ENCODE results near the gene F5.

F5 gene

DNA sequence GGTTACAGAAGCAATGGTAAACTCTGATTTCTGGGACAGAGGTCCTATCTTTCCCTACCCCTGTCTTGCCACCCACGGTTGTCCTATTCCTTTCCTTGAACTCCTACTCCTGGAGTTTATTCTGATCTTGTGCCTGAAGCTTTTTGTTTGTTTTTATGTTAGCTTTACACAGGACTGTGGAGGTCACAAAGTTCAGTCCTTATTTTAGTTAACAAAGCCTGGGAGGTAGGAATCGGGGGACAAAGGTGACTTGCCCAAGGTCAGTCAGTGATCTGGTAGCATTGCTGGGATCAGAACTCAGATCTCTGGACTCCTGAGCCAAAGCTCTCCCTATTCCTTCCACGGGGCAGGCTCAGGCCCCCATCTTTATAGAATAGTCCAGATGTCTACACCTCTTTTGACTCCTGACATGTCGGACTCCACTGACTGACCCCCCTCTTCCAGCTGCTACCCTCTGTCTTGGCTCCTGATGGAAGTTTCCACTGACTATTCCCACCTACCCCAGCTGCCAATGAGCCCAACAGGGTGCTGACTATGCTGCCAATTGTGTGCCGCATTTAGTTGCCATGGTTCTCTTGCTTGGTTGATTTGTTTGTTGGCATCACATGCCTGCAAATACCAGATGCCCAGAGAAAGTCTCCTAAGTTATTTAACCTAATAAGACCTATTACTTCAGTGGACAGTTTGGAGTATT lies 9.9 kb downstream of the F5 start:
- no peak overlapping the region for H3K4me3 ChIP-seq (ENCODE audit: low read length)
- no peak for TF ChIP-seq ZNF274 (IDR thresholded peaks at IDR 0.05; ENCODE audit: low read depth, low read length)

DNA sequence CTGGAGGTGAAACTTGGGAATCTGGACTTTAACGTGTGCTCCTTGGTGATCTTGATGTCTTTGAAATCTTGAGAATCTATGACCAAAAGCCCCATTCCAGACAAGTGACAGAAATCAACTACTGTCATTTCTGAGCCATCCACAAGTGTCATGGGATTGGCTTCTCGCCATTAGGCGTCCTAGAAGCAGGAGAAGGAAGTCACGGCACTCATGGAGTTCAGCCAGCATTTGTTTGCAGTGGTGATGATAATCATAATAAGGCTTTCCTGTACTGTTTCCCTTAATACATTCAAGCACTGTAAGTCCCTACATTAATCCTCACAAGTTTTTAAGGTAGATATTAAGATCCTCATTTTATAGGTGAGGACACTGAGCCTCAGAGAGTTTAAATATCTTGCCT lies 11.9 kb downstream of the F5 start:
- no peak overlapping the region for H3K4me3 ChIP-seq (ENCODE audit: low read length)
- no peak for TF ChIP-seq ZNF274 (IDR thresholded peaks at IDR 0.05; ENCODE audit: low read depth, low read length)

DNA sequence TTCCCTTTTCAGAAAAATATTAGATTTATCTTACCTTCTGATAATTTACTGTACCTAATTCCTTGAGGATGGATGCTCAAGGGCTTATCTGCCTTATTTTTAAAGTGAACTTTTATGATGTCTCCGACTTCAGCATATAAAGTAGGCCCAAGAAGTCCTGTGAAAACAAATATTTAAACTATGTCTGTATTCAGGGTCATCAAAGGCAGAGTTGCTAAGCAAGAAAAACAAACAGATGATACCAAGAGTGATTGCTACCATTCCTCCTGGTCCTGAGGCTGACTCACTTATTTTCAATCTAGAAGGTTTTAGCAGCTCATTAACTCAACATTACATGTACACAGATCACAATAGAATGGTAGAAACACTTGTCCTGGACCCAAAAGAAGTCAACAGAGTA lies 14.1 kb downstream of the F5 start:
- no peak for TF ChIP-seq ZNF274 (IDR thresholded peaks at IDR 0.05; ENCODE audit: low read depth, low read length)
- H3K4me3 ChIP-seq (ENCODE audit: low read length), result no peak overlapping the region

- H3K4me3 ChIP-seq (ENCODE audit: low read length), result no peak overlapping the region
- no peak for TF ChIP-seq ZNF274 (IDR thresholded peaks at IDR 0.05; ENCODE audit: low read depth, low read length)
Measured at GRCh38 chr1:169571450-169571849, 14.8 kb downstream of the F5 start.

DNA sequence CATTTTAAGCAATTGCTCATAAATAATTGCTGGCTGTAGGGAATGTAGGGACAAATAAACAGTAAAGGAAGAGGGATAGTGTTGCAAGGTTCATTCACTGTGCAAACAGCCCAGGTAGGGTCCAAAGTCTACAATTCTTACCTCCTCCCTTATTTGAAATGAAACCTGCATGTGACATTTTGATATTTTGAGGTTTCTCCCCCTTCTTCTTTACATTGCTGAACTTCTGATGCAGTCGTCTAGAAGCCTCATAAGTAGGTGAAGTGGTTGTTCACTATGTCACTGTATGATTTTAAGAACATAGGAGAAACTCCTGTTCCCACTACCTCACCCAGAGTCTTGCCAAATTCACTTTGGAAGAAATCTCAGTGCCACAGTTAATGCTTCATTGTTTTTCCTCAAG lies 16.1 kb downstream of the F5 start:
- TF ChIP-seq ZNF274 (IDR thresholded peaks at IDR 0.05; ENCODE audit: low read depth, low read length), result no peak
- no peak overlapping the region for H3K4me3 ChIP-seq (ENCODE audit: low read length)

DNA sequence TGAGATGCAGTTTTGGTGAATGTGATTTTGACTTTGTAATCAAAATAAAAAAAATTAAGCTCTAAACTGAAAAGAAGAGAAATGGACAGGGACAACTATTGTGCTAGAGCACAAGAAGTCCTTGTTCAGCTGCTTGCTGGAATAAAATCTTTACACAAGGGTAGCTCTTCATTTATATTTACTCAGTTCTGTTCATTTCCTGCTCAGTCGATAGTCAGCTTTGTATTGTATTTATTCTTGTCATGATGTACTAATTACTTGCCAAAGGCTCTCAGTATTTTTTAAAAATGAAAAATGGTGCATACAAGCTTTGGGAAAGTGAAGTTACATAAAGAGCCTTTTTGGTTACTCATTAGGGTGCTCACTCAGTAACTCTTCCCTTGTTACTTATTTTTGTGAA lies 17.8 kb downstream of the F5 start:
- no peak for TF ChIP-seq ZNF274 (IDR thresholded peaks at IDR 0.05; ENCODE audit: low read depth, low read length)
- H3K4me3 ChIP-seq (ENCODE audit: low read length), result no peak overlapping the region

- no peak for TF ChIP-seq ZNF274 (IDR thresholded peaks at IDR 0.05; ENCODE audit: low read depth, low read length)
- no peak overlapping the region for H3K4me3 ChIP-seq (ENCODE audit: low read length)
Measured at GRCh38 chr1:169565335-169566271, 20.7 kb downstream of the F5 start.

DNA sequence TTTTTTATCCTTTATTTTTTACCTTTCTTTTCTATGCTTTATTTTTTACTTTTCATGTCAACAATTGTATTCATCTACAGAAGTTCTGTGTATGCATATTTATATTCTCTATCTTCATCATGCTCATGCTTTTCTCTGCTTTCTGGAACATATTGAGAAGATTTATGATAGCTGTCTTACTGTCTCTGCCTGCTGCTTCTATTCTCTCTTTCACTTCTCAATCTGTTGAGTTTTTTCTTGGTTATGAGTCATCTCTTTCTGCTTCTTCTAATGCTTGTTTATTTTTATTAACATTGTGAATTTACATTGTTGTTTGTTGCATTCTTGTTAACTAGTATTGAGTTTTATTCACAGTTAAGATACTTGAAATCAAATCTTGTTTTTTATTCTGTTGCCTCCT lies 22.6 kb downstream of the F5 start:
- no peak overlapping the region for H3K4me3 ChIP-seq (ENCODE audit: low read length)
- TF ChIP-seq ZNF274 (IDR thresholded peaks at IDR 0.05; ENCODE audit: low read depth, low read length), result no peak

DNA sequence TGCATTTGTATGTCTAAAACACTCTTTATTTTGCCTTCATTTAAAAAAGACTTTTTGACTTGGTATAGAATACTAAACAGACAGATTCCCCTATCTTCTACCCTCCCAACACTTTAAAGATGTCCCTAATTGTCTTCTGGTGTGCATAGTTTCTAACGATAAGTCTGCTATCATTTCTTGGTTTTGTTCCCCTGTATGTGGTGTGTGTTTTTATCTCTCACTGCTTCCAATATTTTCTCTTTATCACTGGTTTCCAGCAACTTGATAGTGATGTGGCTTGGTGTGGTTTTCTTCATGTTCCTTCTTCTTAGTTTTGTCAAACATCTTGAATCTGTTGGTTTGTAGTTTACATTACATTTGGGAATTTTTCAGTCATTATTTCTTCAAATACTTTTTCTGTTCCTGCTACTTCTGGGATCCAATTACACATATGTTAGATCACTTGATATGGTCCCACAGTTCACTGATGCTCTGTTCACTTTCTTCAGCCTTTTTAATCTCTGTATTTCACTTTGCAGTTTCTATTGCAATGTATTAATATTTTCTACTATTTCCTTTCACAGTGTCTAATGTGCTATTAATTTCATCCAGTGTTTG lies 23.2 kb downstream of the F5 start:
- no peak overlapping the region for H3K4me3 ChIP-seq (ENCODE audit: low read length)
- no peak for TF ChIP-seq ZNF274 (IDR thresholded peaks at IDR 0.05; ENCODE audit: low read depth, low read length)

GRCh38 chr1:169561692-169562091 lies 24.6 kb downstream of the F5 start:
- H3K4me3 ChIP-seq (ENCODE audit: low read length), result no peak overlapping the region
- TF ChIP-seq ZNF274 (IDR thresholded peaks at IDR 0.05; ENCODE audit: low read depth, low read length), result no peak

DNA sequence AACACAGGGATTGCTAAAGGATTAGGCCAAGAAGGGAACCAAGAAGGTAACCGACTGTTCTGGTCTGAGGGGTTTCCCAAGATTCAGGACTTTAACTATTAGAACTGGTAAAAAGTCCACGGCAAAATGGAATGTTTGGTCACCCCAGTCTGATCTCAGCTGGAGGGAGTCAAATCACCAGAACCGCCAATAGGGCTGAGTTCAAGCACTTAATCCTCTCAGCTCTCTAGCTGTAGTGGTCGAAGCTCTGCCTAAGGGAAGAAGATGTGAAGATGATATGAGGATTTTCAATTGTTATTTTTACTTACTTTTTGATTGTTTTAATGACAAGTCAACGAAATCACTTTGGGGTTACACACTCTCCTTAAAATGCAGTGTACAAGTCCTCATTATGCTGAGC lies 29.1 kb downstream of the F5 start:
- no peak overlapping the region for H3K4me3 ChIP-seq (ENCODE audit: low read length)

GRCh38 chr1:169550294-169550693 lies 36.0 kb downstream of the F5 start:
- TF ChIP-seq ZNF274 (IDR thresholded peaks at IDR 0.05; ENCODE audit: low read depth, low read length), result no peak
- H3K4me3 ChIP-seq (ENCODE audit: low read length), result no peak overlapping the region

More for the DNA sequence above, 29.1 kb downstream of the F5 start:
- TF ChIP-seq ZNF274 (IDR thresholded peaks at IDR 0.05; ENCODE audit: low read depth, low read length), result no peak

DNA sequence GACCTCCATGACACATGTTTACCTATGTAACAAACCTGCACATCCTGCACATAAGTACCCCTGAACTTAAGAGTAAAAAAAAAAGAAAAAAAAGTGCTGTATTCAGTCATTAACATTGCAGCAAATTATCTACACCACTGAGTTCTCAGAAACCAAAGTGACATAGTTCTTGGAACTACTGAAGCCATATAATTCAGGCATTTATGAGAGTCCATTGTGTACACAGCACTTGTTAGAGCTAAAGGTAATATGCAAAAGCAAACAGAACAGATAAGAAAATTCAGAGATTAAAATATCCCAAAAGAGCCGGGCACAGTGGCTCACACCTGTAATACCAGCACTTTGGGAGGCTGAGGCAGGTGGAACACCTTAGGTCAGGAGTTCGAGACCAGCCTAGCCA lies 38.0 kb downstream of the F5 start:
- H3K4me3 ChIP-seq (ENCODE audit: low read length), result no peak overlapping the region
- TF ChIP-seq ZNF274 (IDR thresholded peaks at IDR 0.05; ENCODE audit: low read depth, low read length), result no peak

- no peak for TF ChIP-seq ZNF274 (IDR thresholded peaks at IDR 0.05; ENCODE audit: low read depth, low read length)
Measured at GRCh38 chr1:169546087-169546995, 39.9 kb downstream of the F5 start.

More at GRCh38 chr1:169546087-169546995, 39.9 kb downstream of the F5 start:
- no peak overlapping the region for H3K4me3 ChIP-seq (ENCODE audit: low read length)

All from GM08714 (cell line).